ENCODE measurements around the gene ANKS4B.

The ANKS4B gene

GRCh38 chr16:21301168-21301894 lies 67.8 kb downstream of the ANKS4B start:
- DNase-seq (ENCODE audit: low read depth), result peak; percentile 60

- DNase-seq (ENCODE audit: low read depth), result no peak
These were observed 68.4 kb downstream of the ANKS4B start for GRCh38 chr16:21301895-21302291.

- peak; percentile 18 for DNase-seq (ENCODE audit: low read depth)
These were observed 69.0 kb downstream of the ANKS4B start for GRCh38 chr16:21302454-21302853.

- peak; percentile 78 for DNase-seq (ENCODE audit: low read depth)
These were observed 69.5 kb downstream of the ANKS4B start for GRCh38 chr16:21302898-21303528.
